COLO668 (cell line): ENCODE measurements around the gene ARSB.
A peak's percentile ranks its signal among the peaks of the same experiment; 100 is the strongest.

Source experiments
- DNase-seq: peaks from one replicate; lab custom pipeline; 2025; ENCODE audit not compliant: unreplicated experiment; lab: John Stamatoyannopoulos, UW

Gene ARSB

GRCh38 chr5:78985116-78985724 is at the start of gene ARSB:
Gene ARSB (minus strand): TSS chr5:78985310. CDS start chr5:78985248, 62 bp downstream.
- DNase-seq, result peak; percentile 77

DNA sequence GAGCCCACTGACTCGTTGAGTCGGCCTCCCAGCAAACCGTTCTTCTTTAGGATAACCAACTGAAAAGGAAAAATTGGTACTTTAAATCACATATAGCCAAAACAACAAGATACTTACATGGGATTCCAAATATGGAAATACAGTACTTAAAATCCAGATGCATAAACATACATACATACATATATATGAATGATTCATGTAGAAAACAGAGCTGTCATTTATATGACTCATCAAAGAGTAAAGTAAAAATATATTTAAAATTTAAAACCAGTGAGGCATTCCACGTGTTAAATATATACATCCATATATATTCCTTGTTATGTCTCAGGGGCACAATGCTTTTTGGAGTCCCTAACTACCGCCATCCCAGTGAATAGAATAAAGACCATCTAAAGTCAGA is 47.7 kb upstream of the ARSB start:
- no peak for DNase-seq

DNA sequence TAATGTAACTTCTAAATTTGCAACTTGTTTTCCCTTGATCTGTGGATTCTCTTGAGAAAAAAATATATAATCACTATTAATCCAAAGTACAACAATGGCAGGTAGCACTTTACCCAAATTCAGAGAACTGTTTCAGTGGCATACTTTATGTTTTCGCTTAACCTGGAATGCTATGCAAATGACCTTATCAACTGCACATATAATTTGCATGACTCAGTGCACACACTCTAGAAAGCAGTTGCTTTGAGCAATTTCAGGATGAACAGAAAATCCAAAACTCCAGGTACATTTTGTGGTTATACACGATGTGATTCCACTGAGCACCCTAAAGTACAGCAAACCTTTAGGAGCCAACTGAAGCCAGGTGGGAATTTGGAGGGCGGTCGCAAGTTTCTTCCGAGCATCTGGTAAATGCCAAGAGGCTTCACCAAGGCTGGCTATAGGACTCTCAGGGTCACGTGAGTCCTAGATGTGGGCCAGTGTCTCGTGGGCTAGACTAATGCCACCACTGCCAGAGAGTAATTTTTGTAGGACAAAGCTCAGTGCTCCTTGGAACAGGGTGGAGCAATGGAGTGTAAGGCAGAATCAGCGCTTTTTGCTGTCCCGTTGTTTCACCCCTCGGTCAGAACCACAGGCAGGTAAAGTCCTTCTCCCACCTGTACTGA is 47.1 kb upstream of the ARSB start:
- DNase-seq, result no peak

DNA sequence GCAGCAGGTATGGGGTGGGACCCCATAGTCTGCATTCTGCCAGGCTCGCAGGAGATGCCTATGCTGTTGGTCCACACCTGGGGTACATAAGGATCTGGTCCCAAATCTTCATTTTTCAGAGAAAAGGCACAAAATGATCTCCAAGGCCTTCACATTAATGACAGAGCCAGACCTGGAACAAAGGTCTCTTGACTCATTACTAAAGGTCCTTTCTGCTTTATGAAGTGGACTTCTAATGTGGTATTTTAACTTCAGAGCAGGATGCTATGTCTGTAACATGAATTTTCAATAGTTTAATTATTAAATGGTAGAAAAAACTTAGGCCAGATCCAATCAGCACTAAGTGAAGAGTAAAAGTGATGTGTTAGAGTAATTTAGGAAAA is 46.4 kb upstream of the ARSB start:
- DNase-seq, result no peak

- no peak for DNase-seq
Measured at GRCh38 chr5:79030663-79031484, 45.8 kb upstream of the ARSB start.

DNA sequence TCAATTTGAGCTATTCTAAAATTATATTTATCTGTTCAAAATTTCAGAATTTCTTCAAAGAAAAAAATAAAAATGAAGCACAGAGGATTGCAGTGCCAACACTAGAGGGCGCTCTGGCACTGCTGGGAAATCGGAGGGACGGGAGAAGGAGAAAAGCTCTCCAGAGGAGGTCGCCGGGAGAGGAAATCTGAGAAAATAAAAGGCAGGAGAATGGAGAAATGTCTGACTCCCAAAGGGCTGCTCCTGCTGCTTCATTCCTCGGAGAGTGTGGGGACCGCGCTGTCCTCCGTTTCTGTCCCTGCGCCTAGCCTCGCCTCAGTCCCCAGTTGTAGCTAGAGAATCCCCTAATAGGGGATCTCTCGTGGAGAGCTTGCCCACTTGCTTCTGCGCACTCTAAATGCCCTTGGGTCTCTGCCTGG is 40.0 kb upstream of the ARSB start:
- DNase-seq, result peak; percentile 48

DNA sequence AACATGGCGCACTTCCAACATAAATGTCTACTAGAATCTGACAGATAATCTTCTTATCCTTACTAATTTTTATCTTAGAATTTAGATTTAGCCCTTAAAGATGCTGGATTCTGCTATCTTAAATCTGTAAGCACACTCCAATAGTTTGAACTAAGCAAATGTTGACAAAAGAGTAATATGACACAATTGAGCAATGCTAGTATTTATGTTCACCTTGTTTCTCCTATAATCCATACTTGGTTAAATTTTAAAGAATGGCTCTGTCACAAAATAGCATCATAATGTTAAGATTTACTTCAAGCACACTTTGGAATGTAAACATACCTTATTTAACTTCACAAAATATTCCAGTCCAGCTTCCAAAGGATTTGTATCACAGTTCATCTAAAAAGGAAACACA is 38.8 kb upstream of the ARSB start:
- no peak for DNase-seq

DNA sequence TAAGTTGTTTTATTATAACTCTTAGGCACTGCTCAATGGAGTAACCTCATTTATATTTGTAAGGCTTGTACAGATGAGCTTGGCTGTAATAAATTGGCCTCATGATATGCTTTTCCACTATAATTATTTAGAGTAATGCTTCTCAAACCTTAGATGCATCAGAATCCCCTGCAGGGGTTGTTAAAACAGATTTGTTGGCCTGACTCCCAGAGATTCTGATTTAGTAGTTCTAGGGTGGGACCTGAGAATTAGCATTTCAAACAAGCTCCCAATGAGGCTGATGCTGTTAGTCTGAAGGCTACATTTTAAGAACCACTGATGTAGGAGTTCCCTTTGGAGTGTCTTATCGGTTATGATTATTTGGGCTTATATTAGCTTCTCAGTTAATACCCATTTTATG is 38.2 kb upstream of the ARSB start:
- DNase-seq, result no peak

DNA sequence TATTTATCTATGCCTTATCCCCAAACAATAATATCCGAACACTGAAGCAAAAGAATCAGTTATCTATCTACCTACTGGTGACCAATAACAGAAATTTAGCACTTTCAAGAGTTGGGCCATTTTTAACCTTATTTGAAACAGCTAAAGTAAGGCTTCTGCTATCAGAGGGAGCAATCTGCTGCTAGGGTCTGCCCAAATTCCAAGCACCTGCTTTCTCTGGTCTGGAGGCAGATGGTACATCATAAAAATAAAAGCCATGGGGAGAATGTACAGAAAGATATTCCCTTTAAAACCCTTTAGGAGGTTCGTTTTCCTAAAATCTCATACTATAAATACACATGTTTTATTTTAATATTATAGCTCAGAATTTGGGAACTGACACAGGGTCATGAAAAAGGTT is 37.7 kb upstream of the ARSB start:
- DNase-seq, result no peak

- DNase-seq, result no peak
Measured at GRCh38 chr5:79021753-79022152, 36.6 kb upstream of the ARSB start.

GRCh38 chr5:79020861-79021561 is 35.9 kb upstream of the ARSB start:
- peak; percentile 5 for DNase-seq

DNA sequence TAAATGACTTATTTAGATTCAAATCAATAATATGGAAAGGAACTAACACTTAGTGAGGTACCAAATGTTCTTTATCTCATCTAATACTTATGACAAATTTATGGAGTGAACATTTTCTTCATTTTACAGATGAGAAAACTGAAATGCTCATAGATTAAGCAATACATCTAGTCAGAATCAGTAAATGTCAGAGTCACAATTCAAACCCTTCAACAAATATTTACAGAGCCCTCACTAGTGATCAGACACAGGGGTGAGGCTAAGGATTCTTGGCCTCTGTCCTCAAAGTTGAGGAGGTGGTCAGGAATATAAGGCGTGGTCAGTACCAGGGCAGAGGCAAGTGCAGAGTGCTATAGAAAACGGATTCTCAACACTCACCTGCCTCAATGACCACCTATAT is 29.5 kb upstream of the ARSB start:
- no peak for DNase-seq

- DNase-seq, result no peak
Measured at GRCh38 chr5:79011869-79012268, 26.8 kb upstream of the ARSB start.

DNA sequence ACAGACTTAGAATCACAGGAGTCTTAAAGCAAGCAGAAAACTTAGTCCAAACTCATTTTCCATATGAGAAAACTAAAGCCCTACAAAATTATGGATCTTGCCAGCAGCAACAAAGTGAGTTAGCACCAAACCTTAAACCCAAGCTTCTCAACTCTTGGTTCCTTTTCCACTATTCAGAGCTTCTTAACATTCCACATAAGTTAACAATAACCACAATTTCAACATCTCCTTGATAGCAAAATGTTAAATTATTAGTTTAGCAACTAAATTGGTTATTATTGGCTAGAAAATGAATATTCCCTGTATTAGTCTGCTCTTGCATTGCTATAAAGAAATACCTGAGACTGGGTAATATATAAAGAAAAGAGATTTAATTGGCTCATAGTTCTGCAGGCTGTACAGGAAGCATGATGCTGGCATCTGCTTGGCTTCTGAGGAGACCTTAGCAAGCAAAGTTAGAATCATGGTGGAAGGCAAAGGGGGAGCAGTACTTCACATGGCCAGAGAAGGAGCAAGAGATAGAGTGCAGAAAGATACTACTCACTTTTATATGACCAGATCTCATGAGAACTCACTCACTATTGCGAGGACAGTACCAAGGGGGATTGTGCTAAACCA is 26.2 kb upstream of the ARSB start:
- DNase-seq, result no peak

DNA sequence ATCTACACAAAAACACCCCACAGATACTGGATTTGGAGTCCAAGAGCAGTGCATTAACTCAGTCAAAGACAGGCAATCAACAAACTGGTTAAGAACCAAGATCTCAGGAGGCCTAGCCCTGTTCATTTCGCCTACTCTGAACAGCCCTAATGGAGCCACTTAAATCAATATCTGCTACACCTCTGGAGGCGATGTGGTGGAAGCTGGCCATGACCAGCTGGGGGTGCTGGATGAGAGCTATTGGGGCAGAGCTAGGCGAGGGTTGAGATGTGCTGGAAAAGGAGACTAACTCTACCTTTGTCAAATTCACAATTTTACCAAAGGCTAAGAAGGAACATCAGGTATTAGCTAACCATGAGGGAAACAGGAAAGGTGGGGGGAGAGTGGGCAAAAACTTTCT is 23.3 kb upstream of the ARSB start:
- DNase-seq, result no peak

DNA sequence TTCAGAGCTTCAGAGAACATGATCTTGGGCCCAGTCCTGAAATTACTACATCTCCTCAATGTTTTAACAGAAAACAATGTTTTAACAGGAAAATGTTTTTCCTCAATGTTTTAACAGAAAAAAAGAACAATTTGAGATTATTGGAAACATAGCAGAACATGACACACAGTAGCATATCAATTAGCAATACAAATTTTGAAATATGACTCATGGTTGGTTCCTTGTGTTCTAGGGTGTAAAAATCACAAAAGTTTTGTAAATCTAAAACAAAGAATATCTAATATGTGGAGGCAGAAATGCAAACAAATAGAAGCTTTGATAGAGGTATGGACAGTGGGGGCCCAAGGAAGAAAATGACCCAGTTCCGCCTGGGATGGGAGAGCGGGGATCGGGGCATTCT is 22.8 kb upstream of the ARSB start:
- no peak for DNase-seq

DNA sequence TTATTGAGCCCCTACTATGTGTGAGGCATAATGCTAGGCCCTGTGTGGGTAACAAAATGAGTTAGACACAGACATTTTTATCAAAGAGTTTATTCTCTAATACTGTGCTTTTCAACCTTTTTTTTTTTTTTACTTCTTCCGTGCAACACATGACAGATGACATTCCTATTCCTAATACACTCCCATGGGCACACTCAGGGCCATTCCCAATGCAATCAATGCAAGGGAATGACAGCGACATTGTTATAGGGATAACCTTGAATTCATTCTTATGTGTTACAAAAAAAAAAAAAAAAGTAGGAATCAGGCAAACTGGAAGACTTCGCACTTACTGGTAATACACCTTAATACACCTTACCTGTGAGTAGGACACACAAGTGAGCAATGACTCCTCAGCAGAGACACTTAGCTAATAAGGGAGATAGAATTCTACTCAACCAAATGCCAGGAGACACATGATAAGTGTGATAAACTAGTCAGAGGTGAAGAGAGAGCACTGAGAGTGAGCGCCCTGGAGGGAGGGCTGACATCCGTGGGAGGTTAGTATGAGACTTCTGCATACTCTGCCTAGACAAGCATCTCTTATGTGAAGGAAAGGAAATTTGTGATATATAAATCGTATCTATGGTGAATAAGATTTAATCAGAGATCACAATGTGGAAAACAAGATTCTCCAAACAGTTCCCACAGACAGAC is 21.0 kb upstream of the ARSB start:
- DNase-seq, result no peak

DNA sequence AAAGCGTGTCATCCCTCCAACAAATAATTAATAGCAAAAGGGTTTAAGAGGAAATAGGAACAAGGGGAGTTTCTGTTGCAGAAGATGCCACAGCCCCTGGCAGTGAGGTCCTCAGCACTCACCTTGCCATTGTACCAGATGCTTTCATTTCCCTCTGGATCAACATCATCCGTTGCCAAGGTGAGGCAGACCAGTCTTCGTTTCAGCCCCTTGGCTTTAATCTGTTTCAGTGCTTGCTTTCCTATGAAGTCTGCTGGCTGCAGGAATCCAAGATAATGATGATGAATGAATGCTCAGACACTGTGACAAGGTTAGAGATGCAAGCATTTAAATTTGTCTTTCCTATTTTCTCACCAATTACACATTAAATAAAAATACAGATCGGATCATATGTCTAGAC is 20.0 kb upstream of the ARSB start:
- no peak for DNase-seq

GRCh38 chr5:79002374-79002773 is 17.3 kb upstream of the ARSB start:
- no peak for DNase-seq

- DNase-seq, result no peak
Measured at GRCh38 chr5:79001471-79001870, 16.4 kb upstream of the ARSB start.

GRCh38 chr5:78997090-78997489 is 12.0 kb upstream of the ARSB start:
- DNase-seq, result no peak
